Fibroblast of lung (primary cell): ENCODE data around the gene TAF1C. TPM values are rescaled to one million over a fixed set of nuclear protein-coding genes. Genes with fewer than 3 reads are reported as not detected.

Experiments
- DNase-seq, 2 donors: peaks; one replicate each; pipeline versions ENCODE4 v3.0.0 to v3.0.0-alpha.2; 2010; ENCODE audit warnings: low read depth in 2 of 2
- H2AFZ ChIP-seq: 2 replicates; pipeline ENCODE4 v1.5.1; 2012; ENCODE audit warnings: low read length, control low read depth, inconsistent platforms
- H3K27ac ChIP-seq: 2 replicates; pipeline ENCODE4 v1.5.1; 2011; ENCODE audit warnings: low read length, control low read depth; ENCODE audit not compliant: insufficient read depth
- H3K27me3 ChIP-seq: 2 replicates; pipeline ENCODE4 v1.5.1; 2011; ENCODE audit warnings: mild to moderate bottlenecking, low read length; ENCODE audit not compliant: control insufficient read depth, insufficient read depth
- H3K36me3 ChIP-seq: 2 replicates; pipeline ENCODE4 v1.5.1; 2011; ENCODE audit warnings: low read length; ENCODE audit not compliant: control insufficient read depth, insufficient read depth
- H3K4me1 ChIP-seq: 2 replicates; pipeline ENCODE4 v1.5.1; 2011; ENCODE audit warnings: low read length; ENCODE audit not compliant: control insufficient read depth, insufficient read depth; ENCODE audit errors: extremely low read depth
- H3K4me2 ChIP-seq: 2 replicates; pipeline ENCODE4 v1.5.1; 2011; ENCODE audit warnings: low read length, control low read depth; ENCODE audit not compliant: insufficient read depth; ENCODE audit errors: extremely low read depth
- H3K4me3 ChIP-seq, 4 experiments: fragments of 200-600 bp in 1 of 4; sonication (generic) in 1 of 4; replicated peaks in 1 of 4; 2 replicates each; pipeline ENCODE4 v1.5.1; 2011 to 2016; ENCODE audit warnings: low read length in 4 of 4, low read depth in 3 of 4, mild to moderate bottlenecking in 3 of 4, control low read depth in 2 of 4, inconsistent platforms in 1 of 4, mixed read lengths in 1 of 4; ENCODE audit not compliant: insufficient read depth in 1 of 4; ENCODE audit errors: control extremely low read depth in 1 of 4
- H3K79me2 ChIP-seq: 2 replicates; pipeline ENCODE4 v1.5.1; 2012; ENCODE audit warnings: mild to moderate bottlenecking, low read length, inconsistent platforms; ENCODE audit not compliant: control insufficient read depth, insufficient read depth
- H3K9ac ChIP-seq: 2 replicates; pipeline ENCODE4 v1.5.1; 2011; ENCODE audit warnings: mild to moderate bottlenecking, low read length, control low read depth; ENCODE audit not compliant: insufficient read depth
- H3K9me3 ChIP-seq: 2 replicates; pipeline ENCODE4 v1.5.1; 2012; ENCODE audit warnings: low read depth, low read length; ENCODE audit not compliant: control insufficient read depth, insufficient read depth
- H4K20me1 ChIP-seq: 2 replicates; pipeline ENCODE4 v1.5.1; 2011; ENCODE audit warnings: low read length; ENCODE audit not compliant: control insufficient read depth, insufficient read depth; ENCODE audit errors: extremely low read depth
- CTCF ChIP-seq, 2 donors: IDR thresholded peaks in 1 of 2; conservative IDR thresholded peaks in 1 of 2; 1 replicate in 1 of 2; 2 replicates in 1 of 2; pipeline ENCODE4 v1.5.1; 2011 to 2012; ENCODE audit warnings: low read length in 2 of 2, control low read depth in 1 of 2, inconsistent platforms in 1 of 2, low read depth in 1 of 2, mild to moderate bottlenecking in 1 of 2
- EZH2 ChIP-seq: IDR thresholded peaks from 2 replicates; pipeline ENCODE4 v1.5.1; 2012; ENCODE audit warnings: low read length, control low read depth, mild to moderate bottlenecking; ENCODE audit errors: missing control alignments
- polyA plus RNA-seq, 2 donors: library from polyadenylated mRNA; depleted of rRNA in 1 of 2; stranded (reverse) in 1 of 2; unstranded in 1 of 2; fragments of >200 nt; gene quantifications; 2 replicates each; pipeline ENCODE4 v1.2.1, GENCODE V29; 2011 to 2012; ENCODE audit warnings: missing spikeins in 1 of 2
- total RNA-seq: library from RNA; depleted of rRNA; stranded (reverse); fragments of >200 nt; gene quantifications from 2 replicates; pipeline ENCODE4 v1.2.1, GENCODE V29; 2014

Gene TAF1C
- total and polyA plus RNA-seq, 2 donors (not counting 1 experiment from before 2014, with no cell fraction given) = 9.3 to 12.9 TPM

- no peak for DNase-seq
- no peaks in the 10 kb centered on the region for H3K79me2 ChIP-seq
- H3K9ac ChIP-seq = no peak overlapping the region
- peaks cover 11% of the 10 kb centered on the region for H3K27me3 ChIP-seq
- no peaks in the 10 kb centered on the region for H3K36me3 ChIP-seq
- no peak overlapping the region for H2AFZ ChIP-seq
- H3K4me3 ChIP-seq = no peak overlapping the region
- TF ChIP-seq CTCF (conservative IDR thresholded peaks at IDR 0.05 in 1 of 2, IDR thresholded peaks at IDR 0.05 in 1 of 2; ENCODE audit: low read depth in 1 of 2, low read length in 2 of 2) = no peak
- no peak for TF ChIP-seq EZH2
- no peaks in the 10 kb centered on the region for H3K9me3 ChIP-seq
- H4K20me1 ChIP-seq = no peaks in the 10 kb centered on the region
- no peak overlapping the region for H3K27ac ChIP-seq
- no peak overlapping the region for H3K4me2 ChIP-seq
- H3K4me1 ChIP-seq = no peaks in the 10 kb centered on the region
These were observed 8.6 kb upstream of the TAF1C start for GRCh38 chr16:84195201-84196093.

- H3K9me3 ChIP-seq = no peaks in the 10 kb centered on the region
- no peaks in the 10 kb centered on the region for H3K36me3 ChIP-seq
- H3K79me2 ChIP-seq = no peaks in the 10 kb centered on the region
- H3K4me3 ChIP-seq = no peak overlapping the region
- H3K4me1 ChIP-seq = no peaks in the 10 kb centered on the region
- DNase-seq = no peak
- no peaks in the 10 kb centered on the region for H4K20me1 ChIP-seq
- TF ChIP-seq EZH2 (no peak), CTCF (conservative IDR thresholded peaks at IDR 0.05 in 1 of 2, IDR thresholded peaks at IDR 0.05 in 1 of 2; ENCODE audit: low read depth in 1 of 2, low read length in 2 of 2) (no peak)
- no peak overlapping the region for H3K4me2 ChIP-seq
- peaks cover 7% of the 10 kb centered on the region for H3K27me3 ChIP-seq
- H2AFZ ChIP-seq = no peak overlapping the region
- no peak overlapping the region for H3K27ac ChIP-seq
- H3K9ac ChIP-seq = no peak overlapping the region
These were observed 7.8 kb upstream of the TAF1C start for GRCh38 chr16:84194470-84195200.

GRCh38 chr16:84194018-84194417 is 7.2 kb upstream of the TAF1C start:
- Histone ChIP-seq H3K79me2 (no peaks in the 10 kb centered on the region), H4K20me1 (no peaks in the 10 kb centered on the region), H3K36me3 (no peaks in the 10 kb centered on the region), H3K27me3 (peaks cover 7% of the 10 kb centered on the region), H3K4me1 (no peaks in the 10 kb centered on the region), H3K4me2 (no peak overlapping the region), H3K9ac (no peak overlapping the region), H3K27ac (no peak overlapping the region), H3K9me3 (no peaks in the 10 kb centered on the region), H2AFZ (no peak overlapping the region), H3K4me3 (no peak overlapping the region)
- no peak for DNase-seq
- TF ChIP-seq CTCF (conservative IDR thresholded peaks at IDR 0.05 in 1 of 2, IDR thresholded peaks at IDR 0.05 in 1 of 2; ENCODE audit: low read depth in 1 of 2, low read length in 2 of 2) (no peak), EZH2 (no peak)
